Bladder microvascular endothelial cell (primary cell): ENCODE results near the gene TCAIM. TPM values are rescaled to one million over a fixed set of nuclear protein-coding genes. Genes with fewer than 3 reads are reported as not detected.

ENCODE experiments used
- total RNA-seq: library from RNA; depleted of rRNA; stranded (reverse); fragments of >200 nt; gene quantifications from 2 replicates; pipeline ENCODE4 v1.2.3, GENCODE V29; 2014

Gene TCAIM
- 13.0 and 21.9 TPM in 2 replicates for total RNA-seq

GRCh38 chr3:44338010-44338827 lies at the start of gene TCAIM:
TSS of gene TCAIM (plus strand) at chr3:44338766. CDS start at chr3:44354783, 16,017 bp downstream.

Other genes starting within 250 kb of the TCAIM start
- not detected in 2 replicates for gene TOPAZ1, start 96.9 kb upstream of the TCAIM start, total RNA-seq
- gene ZNF445, start 138.9 kb downstream of the TCAIM start, total RNA-seq = 3.7 and 13.7 TPM in 2 replicates
- 1.3 and 1.6 TPM in 2 replicates for gene ZKSCAN7, start 216.4 kb downstream of the TCAIM start, total RNA-seq
- gene ZNF660, start 246.2 kb downstream of the TCAIM start, total RNA-seq = 0.49 and 2.0 TPM in 2 replicates